SU-DHL-6 (cell line): Measurements from ENCODE around the gene DOCK3.

Experiments
- H2AFZ ChIP-seq: fragments of 200-600 bp; sonication (generic); 2 replicates; pipeline ENCODE4 v1.6.1; 2014; ENCODE audit warnings: low read depth, mild to moderate bottlenecking, moderate library complexity, mixed read lengths, antibody characterized with exemption, low read length; ENCODE audit not compliant: severe bottlenecking
- H3F3A ChIP-seq: fragments of 200-600 bp; shearing (Covaris generic); 2 replicates; pipeline ENCODE4 v1.6.0; 2016; ENCODE audit warnings: antibody characterized with exemption, mild to moderate bottlenecking; ENCODE audit not compliant: insufficient read depth
- H3K27ac ChIP-seq: fragments of 200-600 bp; sonication (generic); 2 replicates; pipeline ENCODE4 v1.5.1; 2016; ENCODE audit warnings: low read depth, mild to moderate bottlenecking, low read length, moderate library complexity, mixed read lengths
- H3K27me3 ChIP-seq: fragments of 200-600 bp; sonication (generic), shearing (Covaris generic); 2 replicates; pipeline ENCODE4 v1.6.0; 2014; ENCODE audit warnings: mild to moderate bottlenecking, low read length
- H3K36me3 ChIP-seq: fragments of 200-600 bp; sonication (generic); 2 replicates; pipeline ENCODE4 v1.6.1; 2014; ENCODE audit warnings: mild to moderate bottlenecking, low read length, mixed read lengths
- H3K4me2 ChIP-seq: fragments of 300-600, 200-600 bp; shearing (Covaris generic), sonication (generic); 2 replicates; pipeline ENCODE4 v1.6.0; 2014; ENCODE audit warnings: low read length, low read depth, mild to moderate bottlenecking; ENCODE audit not compliant: poor library complexity, severe bottlenecking
- H3K4me3 ChIP-seq: fragments of 200-600 bp; sonication (generic); 2 replicates; pipeline ENCODE4 v1.5.1; 2014; ENCODE audit warnings: antibody characterized with exemption, low read length, mild to moderate bottlenecking, mixed read lengths; ENCODE audit not compliant: insufficient read depth, poor library complexity, severe bottlenecking
- H3K79me2 ChIP-seq: fragments of 200-600 bp; sonication (generic); 2 replicates; pipeline ENCODE4 v1.6.1; 2014; ENCODE audit warnings: mild to moderate bottlenecking, low read length, moderate library complexity; ENCODE audit not compliant: insufficient read depth
- H3K9ac ChIP-seq: fragments of 200-600 bp; sonication (generic); 2 replicates; pipeline ENCODE4 v1.7.0; 2014; ENCODE audit warnings: mild to moderate bottlenecking, low read length
- H3K9me2 ChIP-seq: fragments of 200-600 bp; sonication (generic); replicated peaks from 2 replicates; pipeline ENCODE4 v1.6.1; 2014; ENCODE audit warnings: low read length; ENCODE audit not compliant: insufficient read depth
- H3K9me3 ChIP-seq: fragments of 200-600 bp; sonication (generic); 2 replicates; pipeline ENCODE4 v1.6.1; 2014; ENCODE audit warnings: low read length, mixed read lengths; ENCODE audit not compliant: insufficient read depth
- H4K20me1 ChIP-seq: fragments of 200-600 bp; sonication (generic); 2 replicates; pipeline ENCODE4 v1.6.1; 2014; ENCODE audit warnings: low read depth, mild to moderate bottlenecking, antibody characterized with exemption, low read length, moderate library complexity, mixed read lengths
- CTCF ChIP-seq: fragments of 200-600 bp; sonication (generic); IDR thresholded peaks from one replicate; pipeline ENCODE4 v1.5.1; 2017; ENCODE audit warnings: antibody characterized with exemption, mild to moderate bottlenecking, low read length, moderate library complexity; ENCODE audit not compliant: insufficient read depth, poor library complexity, severe bottlenecking
- EZH2phosphoT487 ChIP-seq: fragments of 200-600 bp; sonication (generic), shearing (Covaris generic); conservative IDR thresholded peaks from 2 replicates; pipeline ENCODE4 v1.6.1; 2018; ENCODE audit warnings: mild to moderate bottlenecking, antibody characterized with exemption, low read length, moderate library complexity, mixed read lengths

Gene DOCK3

GRCh38 chr3:51099794-51100535 is 425.2 kb downstream of the DOCK3 start:
- Histone ChIP-seq H3K9me3 (no peaks in the 10 kb centered on the region), H3K27me3 (no peaks in the 10 kb centered on the region), H2AFZ (no peak overlapping the region), H3K9me2 (no peaks in the 10 kb centered on the region), H3K36me3 (no peaks in the 10 kb centered on the region), H3K4me3 (no peak overlapping the region), H3K4me2 (no peak overlapping the region), H4K20me1 (no peaks in the 10 kb centered on the region), H3F3A (no peaks in the 10 kb centered on the region), H3K27ac (no peak overlapping the region), H3K79me2 (no peaks in the 10 kb centered on the region), H3K9ac (no peak overlapping the region)
- TF ChIP-seq EZH2phosphoT487 (no peak), CTCF (peak; percentile 36)

GRCh38 chr3:51100536-51100851 is 425.8 kb downstream of the DOCK3 start:
- Histone ChIP-seq H3K36me3 (no peaks in the 10 kb centered on the region), H3F3A (no peaks in the 10 kb centered on the region), H3K9me3 (no peaks in the 10 kb centered on the region), H3K79me2 (no peaks in the 10 kb centered on the region), H3K4me3 (no peak overlapping the region), H4K20me1 (no peaks in the 10 kb centered on the region), H2AFZ (no peak overlapping the region), H3K9me2 (no peaks in the 10 kb centered on the region), H3K9ac (no peak overlapping the region), H3K27me3 (no peaks in the 10 kb centered on the region), H3K27ac (no peak overlapping the region), H3K4me2 (no peak overlapping the region)
- no peak for TF ChIP-seq EZH2phosphoT487
- no peak for TF ChIP-seq CTCF

- Histone ChIP-seq H3K79me2 (no peaks in the 10 kb centered on the region), H3K27ac (no peak overlapping the region), H2AFZ (no peak overlapping the region), H3K4me3 (no peak overlapping the region), H3K9ac (no peak overlapping the region), H3F3A (no peaks in the 10 kb centered on the region), H3K27me3 (no peaks in the 10 kb centered on the region), H3K9me2 (no peaks in the 10 kb centered on the region), H4K20me1 (no peaks in the 10 kb centered on the region), H3K9me3 (no peaks in the 10 kb centered on the region), H3K36me3 (no peaks in the 10 kb centered on the region), H3K4me2 (no peak overlapping the region)
- TF ChIP-seq CTCF, result no peak
- no peak for TF ChIP-seq EZH2phosphoT487
Observed at GRCh38 chr3:51102396-51102795, 427.7 kb downstream of the DOCK3 start.
